Kidney (tissue), 14 donors: ENCODE results near the gene PHF1. TPM values are rescaled to one million over a fixed set of nuclear protein-coding genes. Genes with fewer than 3 reads are reported as not detected.

Experiments used
- DNase-seq, 5 donors: peaks; one replicate each; pipeline ENCODE4 v3.0.0-alpha.2; 2013 to 2020
- FAIRE-seq: peaks from 2 replicates; lab custom pipeline; 2012; peaks lifted over from hg19 to GRCh38; lab: Jason Lieb, UNC
- H3K27ac ChIP-seq, 2 donors: one replicate each; pipeline ENCODE4 v1.7.0; 2013; ENCODE audit warnings: low read depth in 2 of 2, low read length in 2 of 2, inconsistent platforms in 1 of 2
- H3K27me3 ChIP-seq: one replicate; pipeline ENCODE4 v1.7.1; 2013; ENCODE audit warnings: low read length, inconsistent platforms; ENCODE audit not compliant: control insufficient read depth, insufficient read depth
- H3K36me3 ChIP-seq, 3 donors: one replicate each; pipeline versions ENCODE4 v1.7.0 to v1.7.1; 2013; ENCODE audit warnings: low read length in 3 of 3, control low read depth in 1 of 3, inconsistent platforms in 1 of 3; ENCODE audit not compliant: insufficient read depth in 3 of 3, control insufficient read depth in 2 of 3
- H3K4me1 ChIP-seq, 3 donors: one replicate each; pipeline versions ENCODE4 v1.7.0 to v1.7.1; 2013; ENCODE audit warnings: low read length in 3 of 3, inconsistent platforms in 1 of 3, low read depth in 1 of 3; ENCODE audit not compliant: control insufficient read depth in 2 of 3, insufficient read depth in 2 of 3
- H3K4me3 ChIP-seq, 3 donors: one replicate each; pipeline versions ENCODE4 v1.7.0 to v1.8.1; 2013; ENCODE audit warnings: low read length in 3 of 3, control low read depth in 1 of 3, inconsistent platforms in 1 of 3
- H3K9ac ChIP-seq, 3 donors: one replicate each; pipeline versions ENCODE4 v1.7.0 to v1.7.1; 2013; ENCODE audit warnings: low read length in 3 of 3, control low read depth in 1 of 3, inconsistent platforms in 1 of 3
- H3K9me3 ChIP-seq, 3 donors: one replicate each; pipeline versions ENCODE4 v1.7.0 to v1.7.1; 2013; ENCODE audit warnings: low read length in 3 of 3, control low read depth in 1 of 3, inconsistent platforms in 1 of 3; ENCODE audit not compliant: control insufficient read depth in 2 of 3, insufficient read depth in 1 of 3
- intact Hi-C: fragments of 100-400 bp; cut with DNase I; formaldehyde crosslinking; loops from one replicate; pipeline ENCODE4 v1.11.1; 2022
- polyA plus RNA-seq: library from polyadenylated mRNA; stranded (reverse); fragments of 350-450 nt; fragmentation: Illumina TruSeq; extraction: RNeasy Lipid Tissue Mini Kit (QIAGEN cat#74804); gene quantifications from one replicate; pipeline ENCODE4 v1.2.3, GENCODE V29; 2014; ENCODE audit warnings: low read depth, low replicate concordance; ENCODE audit not compliant: insufficient read depth
- total RNA-seq: library from RNA; stranded (reverse); fragmentation: NEBNext Ultra II Directional; extraction: Animal tissue kit (Norgen Biotek cat#: 25700); gene quantifications from one replicate; pipeline ENCODE4 v1.2.1, GENCODE V29; 2021
- TF ChIP-seq, protein P1 (sequence below): IDR thresholded peaks from 3 replicates; pipeline ENCODE4 v1.5.1; 2012; ENCODE audit warnings: mild to moderate bottlenecking, moderate library complexity, borderline replicate concordance; ENCODE audit not compliant: insufficient read depth; ENCODE audit errors: extremely low read depth
- donor health status: control.
- donor health status: control.
- donor health status: control.
- donor health status: control.
- donor health status: control.
- donor health status: DM: yes; HTN: yes; CAD: no.
- donor health status: Normal renal cell carcinoma (clear cell type).

Gene PHF1
- total and polyA plus RNA-seq, 2 donors from 2014 or later, result 63.8 to 87.6 TPM

DNA sequence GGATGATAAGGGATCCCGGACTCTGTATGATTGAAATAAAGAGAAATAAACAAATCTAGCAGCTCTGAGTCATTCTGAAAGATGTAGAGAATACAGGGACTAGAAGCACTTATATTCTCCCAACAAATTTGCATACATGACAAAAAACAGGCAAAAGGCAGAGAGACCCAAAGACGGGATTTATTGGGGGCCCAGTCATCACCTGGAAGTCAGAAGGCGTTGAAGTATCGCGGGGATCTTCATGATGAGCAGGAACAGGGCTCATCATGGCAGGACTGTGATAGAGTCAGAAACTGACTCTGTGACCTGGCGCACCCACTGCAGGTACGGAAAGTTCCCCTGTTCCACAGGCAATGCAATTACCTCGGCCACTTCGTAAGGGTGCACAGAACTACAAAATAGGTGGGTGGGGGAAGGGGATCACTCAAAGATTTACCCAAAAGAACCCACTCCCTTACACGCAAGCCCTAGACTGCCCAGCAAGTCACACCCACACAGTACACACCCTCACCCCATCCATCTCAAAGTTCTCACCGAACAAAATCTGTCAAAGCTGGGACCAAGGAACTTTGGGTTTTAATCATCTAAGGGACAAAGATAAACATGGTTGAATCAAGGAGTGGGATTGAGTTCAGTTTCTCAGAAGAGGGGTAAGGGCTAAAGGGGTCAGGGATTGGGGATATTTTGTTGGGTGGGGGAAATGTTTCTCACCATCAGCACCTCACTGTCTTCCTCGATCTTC, 5.7 kb downstream of the PHF1 start:
- Histone ChIP-seq H3K4me1 (peaks cover 0 to 32% (median 5%) of the 10 kb centered on the region in 3 donors), H3K27ac (no peak overlapping the region), H3K4me3 (peak overlapping the region; percentile 81 to 86 (median 85)), H3K27me3 (no peaks in the 10 kb centered on the region), H3K9ac (peak overlapping the region; percentile 4 to 75 (median 64)), H3K9me3 (no peaks in the 10 kb centered on the region), H3K36me3 (peaks cover 0 to 26% (median 22%) of the 10 kb centered on the region in 3 donors)
- TF ChIP-seq, protein P1, sequence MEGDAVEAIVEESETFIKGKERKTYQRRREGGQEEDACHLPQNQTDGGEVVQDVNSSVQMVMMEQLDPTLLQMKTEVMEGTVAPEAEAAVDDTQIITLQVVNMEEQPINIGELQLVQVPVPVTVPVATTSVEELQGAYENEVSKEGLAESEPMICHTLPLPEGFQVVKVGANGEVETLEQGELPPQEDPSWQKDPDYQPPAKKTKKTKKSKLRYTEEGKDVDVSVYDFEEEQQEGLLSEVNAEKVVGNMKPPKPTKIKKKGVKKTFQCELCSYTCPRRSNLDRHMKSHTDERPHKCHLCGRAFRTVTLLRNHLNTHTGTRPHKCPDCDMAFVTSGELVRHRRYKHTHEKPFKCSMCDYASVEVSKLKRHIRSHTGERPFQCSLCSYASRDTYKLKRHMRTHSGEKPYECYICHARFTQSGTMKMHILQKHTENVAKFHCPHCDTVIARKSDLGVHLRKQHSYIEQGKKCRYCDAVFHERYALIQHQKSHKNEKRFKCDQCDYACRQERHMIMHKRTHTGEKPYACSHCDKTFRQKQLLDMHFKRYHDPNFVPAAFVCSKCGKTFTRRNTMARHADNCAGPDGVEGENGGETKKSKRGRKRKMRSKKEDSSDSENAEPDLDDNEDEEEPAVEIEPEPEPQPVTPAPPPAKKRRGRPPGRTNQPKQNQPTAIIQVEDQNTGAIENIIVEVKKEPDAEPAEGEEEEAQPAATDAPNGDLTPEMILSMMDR, result no peak
- intact Hi-C loops, result no loop called here
- FAIRE-seq (no peak), DNase-seq (no peak)

DNA sequence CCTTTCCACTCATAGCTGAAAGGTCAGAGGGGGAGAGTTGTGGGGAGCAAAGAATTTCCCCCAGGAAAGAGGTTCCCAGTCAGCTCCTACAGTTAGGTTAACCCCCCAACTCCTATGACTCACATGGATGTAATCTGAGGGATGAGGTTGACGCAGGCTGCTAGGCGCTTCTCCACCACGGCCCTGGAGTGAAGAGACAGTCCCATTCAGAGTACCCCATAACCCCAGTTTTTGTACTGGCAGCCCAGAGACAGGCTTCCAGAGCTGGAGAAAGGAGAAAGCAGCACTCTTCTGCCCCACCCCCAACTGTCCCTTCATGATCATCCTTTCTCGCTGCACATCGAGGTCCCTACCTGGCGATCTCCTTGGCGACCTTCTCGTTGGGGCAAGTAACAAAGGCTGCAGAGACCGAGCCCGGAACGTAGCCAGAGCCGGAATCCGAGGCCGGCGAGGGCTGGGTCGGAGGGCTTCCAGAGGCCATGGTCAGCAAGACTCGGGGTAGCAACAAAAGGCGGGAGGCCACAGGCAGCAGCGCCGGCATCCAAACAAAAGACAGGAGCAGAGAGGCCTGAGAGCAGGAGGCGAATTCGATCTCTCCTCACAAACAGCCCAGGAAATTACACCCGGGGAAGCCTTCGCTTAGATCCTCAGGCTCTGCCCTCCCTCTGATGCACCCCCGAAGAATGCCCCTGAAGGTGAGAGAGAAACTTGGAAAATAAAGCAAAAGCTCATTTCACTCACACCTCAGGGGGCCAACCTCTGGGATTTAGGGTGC, 6.5 kb downstream of the PHF1 start:
- intact Hi-C loops, result no loop called here
- peak overlapping the region; percentile 69 to 91 for H3K27ac ChIP-seq
- H3K27me3 ChIP-seq, result no peaks in the 10 kb centered on the region
- H3K9ac ChIP-seq, result peak overlapping the region; percentile 55 to 75 (median 64)
- H3K36me3 ChIP-seq, result peaks cover 0 to 25% (median 22%) of the 10 kb centered on the region in 3 donors
- TF ChIP-seq, protein P1, result no peak
- H3K4me1 ChIP-seq, result peaks cover 0 to 30% (median 5%) of the 10 kb centered on the region in 3 donors
- H3K9me3 ChIP-seq, result no peaks in the 10 kb centered on the region
- DNase-seq (peak in 2 of 5 donors; percentile 77 to 83), FAIRE-seq (no peak)
- peak overlapping the region; percentile 81 to 86 (median 85) for H3K4me3 ChIP-seq

DNA sequence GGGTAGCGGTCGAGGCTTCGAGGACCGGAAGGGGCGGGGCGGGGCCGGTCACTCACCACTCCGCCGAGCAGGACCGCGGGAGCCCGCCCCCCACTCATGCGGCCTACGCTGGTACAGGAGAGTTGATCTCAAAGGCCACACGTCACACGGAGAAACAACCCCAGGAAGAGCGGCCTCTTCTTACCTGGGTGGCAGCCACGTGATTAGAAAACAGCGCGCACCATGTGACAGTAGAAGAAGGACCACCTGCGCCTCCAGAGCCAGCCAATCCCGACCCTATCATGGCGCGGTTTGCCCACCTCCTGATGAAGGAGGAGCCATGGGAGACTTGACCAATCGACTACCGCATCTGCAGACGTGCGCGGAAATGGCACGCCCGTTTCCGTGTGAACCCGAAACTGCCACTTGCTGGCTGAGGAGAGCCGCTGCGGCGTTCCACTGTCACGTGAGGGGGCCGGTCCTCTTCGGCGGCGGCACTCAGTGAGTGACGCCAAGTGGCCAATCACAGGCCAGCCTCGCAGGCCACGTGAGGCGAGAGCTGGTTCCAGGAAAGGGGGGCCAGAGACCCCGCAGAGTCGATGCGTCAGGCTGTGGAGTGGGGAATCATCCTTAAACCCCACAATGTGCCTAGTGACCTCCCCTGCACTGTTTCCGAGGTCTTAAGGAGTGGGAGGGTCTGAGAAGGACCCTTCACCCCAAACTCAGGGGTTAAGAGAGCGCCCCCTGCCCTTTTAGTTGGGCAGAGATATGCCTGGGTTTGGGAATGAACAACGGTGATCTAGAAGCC, 7.3 kb downstream of the PHF1 start, which contains the start of gene CUTA:
Gene CUTA (minus strand): TSS at position 205 of the 787 bp plus-strand sequence. CDS start 107 bp downstream, at position 98.
- H3K9me3 ChIP-seq, result no peaks in the 10 kb centered on the region
- H3K4me1 ChIP-seq, result peaks cover 0 to 25% (median 5%) of the 10 kb centered on the region in 3 donors
- DNase-seq, result peak; percentile 100
- TF ChIP-seq, protein P1, result no peak
- peak; percentile 98 for FAIRE-seq
- peaks cover 0 to 18% (median 17%) of the 10 kb centered on the region in 3 donors for H3K36me3 ChIP-seq
- peak within 1 kb of the TSS; percentile 55 to 85 (median 64) for H3K9ac ChIP-seq
- intact Hi-C loops, result no loop called here
- no peaks in the 10 kb centered on the region for H3K27me3 ChIP-seq
- peak within 1 kb of the TSS; percentile 81 to 86 (median 85) for H3K4me3 ChIP-seq
- peak within 1 kb of the TSS; percentile 91 to 98 for H3K27ac ChIP-seq
